Erythroblast (primary cell): ENCODE data around the gene ARMS2.

ENCODE experiments used
- GATA1 ChIP-seq: IDR thresholded peaks from 2 replicates; pipeline ENCODE4 v1.6.1; 2011; ENCODE audit warnings: low read depth, mild to moderate bottlenecking, control low read depth, low read length, moderate library complexity
- POLR2A ChIP-seq: IDR thresholded peaks from 2 replicates; pipeline ENCODE4 v1.6.1; 2011; ENCODE audit warnings: mild to moderate bottlenecking, low read length

DNA sequence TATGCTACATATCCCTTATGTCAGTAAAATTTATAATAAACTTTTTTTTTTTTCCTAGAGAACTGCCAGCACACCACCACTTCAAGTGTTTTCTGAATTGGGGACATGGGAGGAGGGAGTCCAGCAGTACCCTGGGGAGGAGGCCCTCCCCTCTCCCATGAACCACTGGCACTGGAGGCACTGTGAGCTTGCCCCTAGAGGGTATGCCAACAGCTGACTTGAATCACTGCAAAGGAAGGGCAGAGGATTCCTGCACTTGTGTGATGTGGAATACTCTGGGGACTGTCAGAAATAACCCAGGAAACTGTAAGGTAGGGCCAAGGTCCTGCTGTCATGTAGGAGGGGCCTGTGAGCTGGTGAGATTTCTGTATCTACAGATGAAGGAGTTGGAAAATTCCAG is 8.5 kb upstream of the ARMS2 start:
- TF ChIP-seq POLR2A: no peak
- TF ChIP-seq GATA1: no peak
